HepG2 (cell line): ENCODE results near the gene ATP10A. TPM values are rescaled to one million over a fixed set of nuclear protein-coding genes. Genes with fewer than 3 reads are reported as not detected.

ENCODE experiments used
- ATAC-seq: fragments of 200-7000 bp; cut with Tn5 transposase; 3 replicates; pipeline ENCODE4 v1.9.1; 2020; ENCODE audit warnings: mild to moderate bottlenecking, moderate library complexity
- BruUV-seq: library from RNA; stranded (reverse); fragments of 400-500 nt; replicated peaks from 2 replicates; lab custom pipeline; 2021; lab: Mats Ljungman, UMichigan
- CTCF ChIA-PET: fragments of 300-600 bp; formaldehyde crosslinking; extraction: SDS; loops from one replicate; lab custom pipeline; 2021; ENCODE audit warnings: low total read pairs, inconsistent platforms, low intra/inter-chr PET ratio; lab: Yijun Ruan, JAX
- POLR2A ChIA-PET: fragments of 350-600 bp; sonication (Branson Sonifier 250); formaldehyde crosslinking; loops from one replicate; lab custom pipeline; 2020; ENCODE audit warnings: antibody characterized with exemption, inconsistent platforms; lab: Yijun Ruan, JAX
- DNase-seq: peaks from one replicate; pipeline ENCODE4 v3.0.0-alpha.2; 2015; ENCODE audit warnings: low spot score
- FAIRE-seq: peaks from 3 replicates; lab custom pipeline; 2011; peaks lifted over from hg19 to GRCh38; lab: Jason Lieb, UNC
- H2AFZ ChIP-seq: one replicate; pipeline ENCODE4 v1.6.1; 2011; ENCODE audit warnings: low read length, inconsistent platforms
- H3K27ac ChIP-seq: fragments of 300-600 bp; 3 replicates; pipeline ENCODE4 v1.8.0; 2011; ENCODE audit warnings: mixed run types, mild to moderate bottlenecking, mixed read lengths, low read length, inconsistent platforms; ENCODE audit not compliant: insufficient read depth; ENCODE audit errors: extremely low read length
- H3K27me3 ChIP-seq, 2 experiments: fragments of 200-600 bp in 1 of 2; 2 replicates in 1 of 2; 3 replicates in 1 of 2; pipeline versions ENCODE4 v1.6.0 to v1.8.0; 2011; ENCODE audit warnings: low read length in 2 of 2, mild to moderate bottlenecking in 2 of 2, moderate library complexity in 2 of 2, inconsistent platforms in 1 of 2; ENCODE audit not compliant: insufficient read depth in 2 of 2, control insufficient read depth in 1 of 2
- H3K36me3 ChIP-seq, 2 experiments: fragments of 200-600 bp in 1 of 2; replicated peaks in 1 of 2; 2 replicates in 1 of 2; 3 replicates in 1 of 2; pipeline versions ENCODE4 v1.5.1 to v1.8.0; 2011; ENCODE audit warnings: low read length in 2 of 2, inconsistent platforms in 1 of 2; ENCODE audit not compliant: insufficient read depth in 2 of 2, control insufficient read depth in 1 of 2
- H3K4me1 ChIP-seq: 2 replicates; pipeline ENCODE4 v1.5.1; 2012; ENCODE audit warnings: low read length, inconsistent platforms; ENCODE audit not compliant: insufficient read depth
- H3K4me2 ChIP-seq: 2 replicates; pipeline ENCODE4 v1.6.0; 2011; ENCODE audit warnings: low read depth, low read length, inconsistent platforms
- H3K4me3 ChIP-seq, 3 experiments: fragments of 200-600 bp in 1 of 3; sonication (generic), shearing (Covaris generic) in 1 of 3; replicated peaks in 1 of 3; 2 replicates each; pipeline ENCODE4 v1.5.1; 2011 to 2016; ENCODE audit warnings: low read length in 3 of 3, inconsistent platforms in 2 of 3, low read depth in 2 of 3, mild to moderate bottlenecking in 2 of 3, control low read depth in 1 of 3, mixed read lengths in 1 of 3; ENCODE audit not compliant: insufficient read depth in 1 of 3
- H3K79me2 ChIP-seq: one replicate; pipeline ENCODE4 v1.6.1; 2011; ENCODE audit warnings: low read length, inconsistent platforms; ENCODE audit not compliant: insufficient read depth
- H3K9ac ChIP-seq: 2 replicates; pipeline ENCODE4 v1.6.0; 2011; ENCODE audit warnings: mild to moderate bottlenecking, low read depth, low read length, inconsistent platforms; ENCODE audit not compliant: insufficient read depth
- H3K9me3 ChIP-seq: 2 replicates; pipeline ENCODE4 v1.5.1; 2012; ENCODE audit warnings: mild to moderate bottlenecking, low read length
- H4K20me1 ChIP-seq: 2 replicates; pipeline ENCODE4 v1.6.0; 2011; ENCODE audit warnings: inconsistent platforms, mild to moderate bottlenecking, low read length, moderate library complexity; ENCODE audit not compliant: insufficient read depth
- ARNTL ChIP-seq: sonication (generic); formaldehyde crosslinking; IDR thresholded peaks from 2 replicates; pipeline ENCODE4 v1.4.0; 2020; ENCODE audit warnings: mild to moderate bottlenecking, missing genetic modification reagents
- EP300 ChIP-seq, 3 experiments: sonication (generic) in 1 of 3; formaldehyde crosslinking in 1 of 3; IDR thresholded peaks; 2 replicates each; pipeline versions ENCODE4 v1.5.1 to v1.6.1; 2011 to 2020; ENCODE audit warnings: low read depth in 2 of 3, low read length in 2 of 3, borderline replicate concordance in 1 of 3, improper control_type of control experiment in 1 of 3, mild to moderate bottlenecking in 1 of 3, missing genetic modification reagents in 1 of 3, moderate library complexity in 1 of 3
- ETV6 ChIP-seq: sonication (generic); formaldehyde crosslinking; conservative IDR thresholded peaks from 2 replicates; pipeline ENCODE4 v1.4.0; 2020; ENCODE audit warnings: missing genetic modification reagents
- POLR2G ChIP-seq: fragments of 200-400 bp; formaldehyde crosslinking; IDR thresholded peaks from 2 replicates; pipeline ENCODE4 v1.6.1; 2018; ENCODE audit warnings: mild to moderate bottlenecking, low read depth, low read length, moderate library complexity
- SALL2 ChIP-seq: sonication (generic); formaldehyde crosslinking; IDR thresholded peaks from 2 replicates; pipeline ENCODE4 v1.8.1; 2023; ENCODE audit warnings: mild to moderate bottlenecking, missing genetic modification reagents, inconsistent platforms
- TBP ChIP-seq: sonication (generic); formaldehyde crosslinking; IDR thresholded peaks from 2 replicates; pipeline ENCODE4 v1.5.0; 2020; ENCODE audit warnings: missing genetic modification reagents
- TP53 ChIP-seq: sonication (generic); formaldehyde crosslinking; conservative IDR thresholded peaks from 2 replicates; pipeline ENCODE4 v1.4.0; 2020; ENCODE audit warnings: missing genetic modification reagents
- WGBS: methylation state at CpG from one replicate; pipeline ENCODE4 v1.1.6; 2017; ENCODE audit warnings: low lambda C conversion rate; 5-methylcytosine and 5-hydroxymethylcytosine counted together
- in situ Hi-C: cut with HindIII; loops from 2 replicates; pipeline ENCODE4 v1.10.0; 2017; ENCODE audit warnings: low pct_unique_long_range_greater_than_20kb; ENCODE audit not compliant: extremely low pct_ligation_motif_present
- intact Hi-C: fragments of 100-400 bp; cut with micrococcal nuclease; formaldehyde crosslinking; loops from one replicate; pipeline ENCODE4 v1.10.0; 2022; ENCODE audit not compliant: unreplicated experiment
- polyA plus RNA-seq, 8 experiments: library from polyadenylated mRNA; depleted of rRNA in 3 of 8; stranded (reverse) in 7 of 8; unstranded in 1 of 8; fragments of >200 nt; fragmentation: Illumina TruSeq in 4 of 8; extraction: Trizol in 4 of 8; gene quantifications; 2 replicates each; pipeline versions ENCODE4 v1.2.1 to v1.2.3, GENCODE V29; 2011 to 2016; ENCODE audit warnings: low read depth in 4 of 8, missing spikeins in 1 of 8, mixed read lengths in 1 of 8; ENCODE audit not compliant: insufficient read depth in 1 of 8
- total RNA-seq, 5 experiments: library from RNA; depleted of rRNA; stranded (reverse); fragments of >200 nt; fragmentation: Illumina TruSeq; extraction: Trizol; gene quantifications; 2 replicates each; pipeline ENCODE4 v1.2.3, GENCODE V29; 2016; ENCODE audit warnings: low read depth in 1 of 5
- TF ChIP-seq, protein P1 (sequence below): sonication (generic); formaldehyde crosslinking; IDR thresholded peaks from 2 replicates; pipeline ENCODE4 v1.5.1; 2020; ENCODE audit warnings: mild to moderate bottlenecking, missing genetic modification reagents, moderate library complexity
- TF ChIP-seq, protein P2 (sequence below): sonication (generic); formaldehyde crosslinking; IDR thresholded peaks from 2 replicates; pipeline ENCODE4 v1.8.1; 2022; ENCODE audit warnings: mild to moderate bottlenecking, missing genetic modification reagents
- TF ChIP-seq, protein P3 (sequence below): sonication (generic); formaldehyde crosslinking; IDR thresholded peaks from 2 replicates; pipeline ENCODE4 v1.4.0; 2020; ENCODE audit warnings: mild to moderate bottlenecking, missing genetic modification reagents

The ATP10A gene
- total and polyA plus RNA-seq, 2 of the 13 experiments (the other 11 are each of a cell fraction or from before 2014, with no cell fraction given): 0.58 to 4.2 TPM

DNA sequence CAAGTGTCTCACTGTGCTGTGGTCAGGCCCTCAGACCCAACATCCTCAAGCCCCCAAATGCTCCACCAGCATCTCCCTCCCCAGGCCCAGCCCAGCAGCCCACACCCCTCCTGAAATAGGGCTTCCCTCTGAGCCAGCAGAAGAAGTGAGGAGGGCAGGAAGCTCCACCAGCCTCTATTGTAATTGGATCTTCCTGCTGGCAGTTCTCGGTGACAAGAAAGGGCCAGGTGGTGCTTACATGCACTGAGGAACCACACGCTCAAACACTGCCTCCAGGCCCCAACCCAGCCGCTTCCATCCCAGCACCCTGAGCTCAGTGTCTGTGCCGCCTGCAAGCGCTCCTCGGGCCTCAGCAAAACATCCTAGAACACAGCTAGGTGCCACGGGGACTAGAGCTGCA is 96.7 kb downstream of the ATP10A start:
- H2AFZ ChIP-seq: no peak overlapping the region
- BruUV-seq: no TSS peak
- in situ Hi-C loops: no loop called here
- no peak for TF ChIP-seq ETV6
- no peak for TF ChIP-seq SALL2
- TF ChIP-seq POLR2G: no peak
- TF ChIP-seq TP53: no peak
- TF ChIP-seq ARNTL (CRISPR knock-in tag): no peak
- TF ChIP-seq, all 625 proteins: peak for 0
- Histone ChIP-seq H3K36me3 (no peaks in the 10 kb centered on the region), H3K4me1 (peaks cover 21% of the 10 kb centered on the region), H3K9me3 (no peaks in the 10 kb centered on the region), H3K4me3 (no peak overlapping the region), H4K20me1 (no peaks in the 10 kb centered on the region), H3K27ac (no peak overlapping the region), H3K4me2 (no peak overlapping the region), H3K79me2 (no peaks in the 10 kb centered on the region), H3K9ac (no peak overlapping the region), H3K27me3 (no peaks in the 10 kb centered on the region)
- ChIA-PET POLR2A (no interaction called here), CTCF (no interaction called here)
- FAIRE-seq (no peak), ATAC-seq (no peak), DNase-seq (no peak)
- WGBS: 64% methylated on average over 7 of the region's 7 CpGs
- intact Hi-C loops: no loop called here

DNA sequence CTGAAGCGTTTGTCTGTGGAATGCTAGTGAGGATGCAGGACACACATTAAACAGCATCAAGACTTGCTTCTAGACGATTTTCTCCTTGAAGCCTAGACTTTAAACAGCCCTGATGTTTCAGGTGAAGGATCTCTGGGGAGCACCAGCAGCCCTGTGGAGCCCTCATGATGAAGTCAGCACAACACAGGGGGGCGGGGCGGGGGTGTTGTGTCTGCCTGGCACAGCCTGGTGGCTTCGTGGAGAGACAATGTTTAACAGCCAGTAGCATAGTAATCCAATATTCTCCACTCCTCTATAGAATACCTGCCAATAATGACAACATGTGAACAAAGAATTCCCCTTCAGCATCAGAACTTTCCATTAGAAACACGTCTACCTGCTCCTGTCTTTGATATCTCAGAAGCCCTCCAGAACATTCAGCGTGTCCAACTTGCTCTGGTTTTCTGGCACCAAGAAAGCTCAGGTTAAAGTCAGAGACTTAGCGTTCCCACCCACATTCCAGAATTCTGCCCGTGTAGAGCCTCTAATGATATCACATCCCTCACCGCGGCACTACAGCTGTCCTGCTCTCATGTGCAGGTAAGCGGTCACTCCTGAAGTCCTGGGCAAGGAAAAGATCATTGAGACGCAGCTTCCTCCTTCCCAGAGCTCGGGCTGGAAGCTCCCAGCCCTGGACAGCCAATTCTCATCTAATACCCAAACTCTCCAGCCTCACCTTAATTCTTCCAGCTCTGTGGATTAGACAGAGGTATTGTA is 98.0 kb downstream of the ATP10A start:
- no peaks in the 10 kb centered on the region for H3K27me3 ChIP-seq
- DNase-seq: no peak
- H4K20me1 ChIP-seq: no peaks in the 10 kb centered on the region
- no peak for FAIRE-seq
- no peaks in the 10 kb centered on the region for H3K79me2 ChIP-seq
- H3K9me3 ChIP-seq: no peaks in the 10 kb centered on the region
- peaks cover 17% of the 10 kb centered on the region for H3K4me1 ChIP-seq
- no TSS peak for BruUV-seq
- no peak overlapping the region for H3K27ac ChIP-seq
- CTCF ChIA-PET: no interaction called here
- in situ Hi-C loops (no loop called here), intact Hi-C loops (no loop called here)
- H3K9ac ChIP-seq: no peak overlapping the region
- H3K4me3 ChIP-seq: no peak overlapping the region
- no peaks in the 10 kb centered on the region for H3K36me3 ChIP-seq
- POLR2A ChIA-PET: no interaction called here
- no peak overlapping the region for H2AFZ ChIP-seq
- no peak overlapping the region for H3K4me2 ChIP-seq
- ATAC-seq: no peak
- 63% methylated on average over 13 of the region's 14 CpGs for WGBS
- TF ChIP-seq EP300 (IDR thresholded peaks at IDR 0.05; ENCODE audit: low read depth in 2 of 2, low read length in 2 of 2) (no peak), EP300 (CRISPR knock-in tag; IDR thresholded peaks at IDR 0.05; ENCODE audit: borderline replicate concordance) (no peak), TBP (CRISPR knock-in tag) (no peak), POLR2G (no peak)
- TF ChIP-seq, protein P1, sequence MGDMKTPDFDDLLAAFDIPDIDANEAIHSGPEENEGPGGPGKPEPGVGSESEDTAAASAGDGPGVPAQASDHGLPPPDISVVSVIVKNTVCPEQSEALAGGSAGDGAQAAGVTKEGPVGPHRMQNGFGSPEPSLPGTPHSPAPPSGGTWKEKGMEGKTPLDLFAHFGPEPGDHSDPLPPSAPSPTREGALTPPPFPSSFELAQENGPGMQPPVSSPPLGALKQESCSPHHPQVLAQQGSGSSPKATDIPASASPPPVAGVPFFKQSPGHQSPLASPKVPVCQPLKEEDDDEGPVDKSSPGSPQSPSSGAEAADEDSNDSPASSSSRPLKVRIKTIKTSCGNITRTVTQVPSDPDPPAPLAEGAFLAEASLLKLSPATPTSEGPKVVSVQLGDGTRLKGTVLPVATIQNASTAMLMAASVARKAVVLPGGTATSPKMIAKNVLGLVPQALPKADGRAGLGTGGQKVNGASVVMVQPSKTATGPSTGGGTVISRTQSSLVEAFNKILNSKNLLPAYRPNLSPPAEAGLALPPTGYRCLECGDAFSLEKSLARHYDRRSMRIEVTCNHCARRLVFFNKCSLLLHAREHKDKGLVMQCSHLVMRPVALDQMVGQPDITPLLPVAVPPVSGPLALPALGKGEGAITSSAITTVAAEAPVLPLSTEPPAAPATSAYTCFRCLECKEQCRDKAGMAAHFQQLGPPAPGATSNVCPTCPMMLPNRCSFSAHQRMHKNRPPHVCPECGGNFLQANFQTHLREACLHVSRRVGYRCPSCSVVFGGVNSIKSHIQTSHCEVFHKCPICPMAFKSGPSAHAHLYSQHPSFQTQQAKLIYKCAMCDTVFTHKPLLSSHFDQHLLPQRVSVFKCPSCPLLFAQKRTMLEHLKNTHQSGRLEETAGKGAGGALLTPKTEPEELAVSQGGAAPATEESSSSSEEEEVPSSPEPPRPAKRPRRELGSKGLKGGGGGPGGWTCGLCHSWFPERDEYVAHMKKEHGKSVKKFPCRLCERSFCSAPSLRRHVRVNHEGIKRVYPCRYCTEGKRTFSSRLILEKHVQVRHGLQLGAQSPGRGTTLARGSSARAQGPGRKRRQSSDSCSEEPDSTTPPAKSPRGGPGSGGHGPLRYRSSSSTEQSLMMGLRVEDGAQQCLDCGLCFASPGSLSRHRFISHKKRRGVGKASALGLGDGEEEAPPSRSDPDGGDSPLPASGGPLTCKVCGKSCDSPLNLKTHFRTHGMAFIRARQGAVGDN (CRISPR knock-in tag): no peak
- TF ChIP-seq, protein P2, sequence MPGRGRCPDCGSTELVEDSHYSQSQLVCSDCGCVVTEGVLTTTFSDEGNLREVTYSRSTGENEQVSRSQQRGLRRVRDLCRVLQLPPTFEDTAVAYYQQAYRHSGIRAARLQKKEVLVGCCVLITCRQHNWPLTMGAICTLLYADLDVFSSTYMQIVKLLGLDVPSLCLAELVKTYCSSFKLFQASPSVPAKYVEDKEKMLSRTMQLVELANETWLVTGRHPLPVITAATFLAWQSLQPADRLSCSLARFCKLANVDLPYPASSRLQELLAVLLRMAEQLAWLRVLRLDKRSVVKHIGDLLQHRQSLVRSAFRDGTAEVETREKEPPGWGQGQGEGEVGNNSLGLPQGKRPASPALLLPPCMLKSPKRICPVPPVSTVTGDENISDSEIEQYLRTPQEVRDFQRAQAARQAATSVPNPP: no peak
- TF ChIP-seq, protein P3, sequence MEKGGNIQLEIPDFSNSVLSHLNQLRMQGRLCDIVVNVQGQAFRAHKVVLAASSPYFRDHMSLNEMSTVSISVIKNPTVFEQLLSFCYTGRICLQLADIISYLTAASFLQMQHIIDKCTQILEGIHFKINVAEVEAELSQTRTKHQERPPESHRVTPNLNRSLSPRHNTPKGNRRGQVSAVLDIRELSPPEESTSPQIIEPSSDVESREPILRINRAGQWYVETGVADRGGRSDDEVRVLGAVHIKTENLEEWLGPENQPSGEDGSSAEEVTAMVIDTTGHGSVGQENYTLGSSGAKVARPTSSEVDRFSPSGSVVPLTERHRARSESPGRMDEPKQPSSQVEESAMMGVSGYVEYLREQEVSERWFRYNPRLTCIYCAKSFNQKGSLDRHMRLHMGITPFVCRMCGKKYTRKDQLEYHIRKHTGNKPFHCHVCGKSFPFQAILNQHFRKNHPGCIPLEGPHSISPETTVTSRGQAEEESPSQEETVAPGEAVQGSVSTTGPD (CRISPR knock-in tag): no peak
